ENCODE measurements around the gene IFI27L1.

GRCh38 chr14:94123868-94124267 is 42.8 kb downstream of the IFI27L1 start:
- no peak for TF ChIP-seq POLR2A (IDR thresholded peaks at IDR 0.05)
- no peak for TF ChIP-seq CTCF (IDR thresholded peaks at IDR 0.05)
- TF ChIP-seq POLR2AphosphoS5 (IDR thresholded peaks at IDR 0.05) = no peak
- TF ChIP-seq EP300 (IDR thresholded peaks at IDR 0.05) = no peak
